HuH-7 (cell line): ENCODE measurements around the gene MEGF8.

Experiments
- DNase-seq: peaks from one replicate; pipeline ENCODE4 v3.0.0; 2011; ENCODE audit warnings: low spot score

Gene MEGF8

DNA sequence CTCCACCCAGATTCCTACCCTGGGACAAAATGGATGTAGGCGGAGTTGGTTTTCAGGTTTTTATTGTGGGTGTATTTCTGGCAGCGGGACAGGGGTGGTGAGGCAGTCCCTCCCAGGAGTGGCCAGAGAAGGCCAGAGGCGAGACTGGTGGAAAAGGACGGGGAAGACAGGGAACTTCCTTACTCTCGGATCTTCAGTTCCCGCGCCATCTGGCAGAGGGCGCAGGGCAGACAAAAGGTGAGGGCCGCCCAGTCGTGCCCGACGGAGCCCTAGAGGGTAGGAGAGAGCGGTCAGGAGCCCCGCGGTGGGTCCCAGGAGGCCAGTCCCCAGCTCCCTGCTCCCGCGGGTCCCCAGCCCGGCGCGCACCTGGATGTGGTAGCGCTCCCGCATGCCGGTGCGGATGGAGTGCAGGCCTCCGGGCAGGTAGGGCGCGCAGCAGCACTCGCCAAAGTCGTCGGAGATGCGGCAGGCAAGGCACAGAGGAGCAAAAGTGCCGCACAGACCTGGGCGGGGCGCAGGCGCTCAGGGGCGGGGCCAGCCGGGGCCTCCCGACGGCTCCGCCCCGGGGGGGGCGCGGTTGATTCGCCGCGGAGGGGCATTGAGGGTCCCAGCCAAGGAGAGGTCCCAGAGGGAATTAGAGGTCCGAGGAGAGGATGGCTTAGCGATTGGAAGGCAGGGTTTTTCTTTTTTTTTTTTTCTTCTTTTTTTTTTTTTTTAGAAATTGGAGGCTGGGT is 61.7 kb downstream of the MEGF8 start:
- DNase-seq: peak; percentile 95

DNA sequence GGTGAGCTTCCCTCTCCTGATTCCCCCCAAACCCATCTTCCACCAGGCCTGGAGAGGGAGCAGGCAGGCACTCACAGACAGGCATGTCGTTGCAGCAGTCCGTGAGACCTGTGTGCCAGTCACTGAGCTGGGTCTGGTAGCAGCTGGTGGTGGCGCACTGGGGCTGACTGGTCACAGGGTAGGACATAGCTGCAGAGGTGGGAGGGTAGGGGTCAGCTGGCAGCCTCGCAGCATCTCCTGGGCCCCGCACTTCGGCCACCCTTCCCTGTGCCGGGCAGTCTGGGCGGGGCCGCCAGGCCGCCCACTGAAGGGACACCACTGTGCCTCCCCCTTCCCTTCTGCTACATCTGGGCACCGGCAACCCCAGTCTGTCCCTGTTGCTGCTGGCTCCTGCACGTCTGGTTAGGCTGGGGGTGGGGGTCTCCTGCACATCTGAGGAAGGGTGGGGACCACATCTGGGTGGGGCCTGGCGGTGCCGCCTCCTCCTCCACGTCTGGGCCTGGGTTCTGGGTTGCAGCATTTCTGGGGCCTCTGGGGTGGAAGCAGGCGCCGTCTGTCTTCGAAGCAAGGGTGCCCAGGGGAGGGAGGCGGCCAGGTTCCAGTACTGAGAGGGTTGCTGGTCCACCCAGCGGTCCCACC is 63.5 kb downstream of the MEGF8 start:
- no peak for DNase-seq

DNA sequence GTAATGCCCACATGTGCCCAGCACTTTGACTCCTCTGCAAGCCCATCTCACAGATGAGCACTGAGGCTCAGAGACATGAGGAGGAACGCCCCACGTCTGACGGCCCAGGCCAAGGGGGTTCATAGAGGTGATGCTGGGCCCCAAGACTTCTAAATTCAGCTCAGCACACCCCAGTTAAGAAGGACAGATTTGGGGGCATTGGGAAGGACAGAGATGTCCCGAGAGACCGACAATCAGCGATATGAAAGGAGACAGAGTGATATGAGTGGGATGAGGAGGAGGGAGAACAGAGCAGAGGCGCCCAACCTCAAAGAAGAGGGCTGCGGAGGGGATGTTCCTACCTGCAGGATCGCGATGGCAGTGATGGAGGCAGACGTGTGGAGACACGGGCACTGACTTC is 64.5 kb downstream of the MEGF8 start, which contains the start of gene CNFN:
TSS of gene CNFN (minus strand) at position 399 of the 400 bp plus-strand sequence. CDS start 1,260 bp downstream, outside the sequence.
- DNase-seq: no peak

DNA sequence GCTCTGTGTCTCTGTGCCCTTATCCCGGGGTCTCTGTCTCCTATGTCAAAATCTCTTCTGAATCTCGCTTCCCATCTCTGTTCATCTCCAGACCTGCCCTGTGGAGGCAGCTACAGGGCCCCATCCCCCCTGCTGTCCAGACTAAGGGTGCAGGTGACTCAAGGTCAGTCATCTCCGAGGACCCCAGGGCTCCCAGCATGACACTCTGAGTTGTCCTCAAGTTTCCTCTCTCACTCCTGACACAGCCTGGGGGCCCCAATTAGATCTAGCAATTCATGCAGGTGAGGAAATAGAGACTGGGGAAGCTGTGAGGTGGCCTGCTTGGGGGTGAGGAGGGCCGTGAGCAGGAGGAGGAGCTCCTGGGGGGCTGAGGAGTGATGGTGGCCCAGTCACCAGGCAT is 66.7 kb downstream of the MEGF8 start:
- no peak for DNase-seq

DNA sequence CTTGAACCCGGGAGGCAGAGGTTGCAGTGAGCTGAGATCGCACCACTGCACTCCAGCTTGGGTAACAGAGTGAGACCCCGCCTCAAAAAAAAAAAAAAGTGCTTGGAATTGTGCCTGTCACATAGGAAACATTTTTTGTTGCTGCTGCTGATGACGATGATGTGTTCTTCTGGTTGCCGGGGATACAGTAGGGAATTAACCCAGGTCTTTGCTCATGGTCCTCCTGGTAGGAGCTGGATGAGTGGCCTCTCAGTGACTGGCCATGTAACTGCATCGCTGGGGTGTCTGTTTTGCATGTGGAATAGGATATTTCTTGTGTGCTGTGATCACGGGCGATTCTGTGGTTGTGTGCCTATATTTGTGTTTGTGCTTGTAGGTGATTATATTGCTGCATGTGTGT is 69.3 kb downstream of the MEGF8 start:
- no peak for DNase-seq

DNA sequence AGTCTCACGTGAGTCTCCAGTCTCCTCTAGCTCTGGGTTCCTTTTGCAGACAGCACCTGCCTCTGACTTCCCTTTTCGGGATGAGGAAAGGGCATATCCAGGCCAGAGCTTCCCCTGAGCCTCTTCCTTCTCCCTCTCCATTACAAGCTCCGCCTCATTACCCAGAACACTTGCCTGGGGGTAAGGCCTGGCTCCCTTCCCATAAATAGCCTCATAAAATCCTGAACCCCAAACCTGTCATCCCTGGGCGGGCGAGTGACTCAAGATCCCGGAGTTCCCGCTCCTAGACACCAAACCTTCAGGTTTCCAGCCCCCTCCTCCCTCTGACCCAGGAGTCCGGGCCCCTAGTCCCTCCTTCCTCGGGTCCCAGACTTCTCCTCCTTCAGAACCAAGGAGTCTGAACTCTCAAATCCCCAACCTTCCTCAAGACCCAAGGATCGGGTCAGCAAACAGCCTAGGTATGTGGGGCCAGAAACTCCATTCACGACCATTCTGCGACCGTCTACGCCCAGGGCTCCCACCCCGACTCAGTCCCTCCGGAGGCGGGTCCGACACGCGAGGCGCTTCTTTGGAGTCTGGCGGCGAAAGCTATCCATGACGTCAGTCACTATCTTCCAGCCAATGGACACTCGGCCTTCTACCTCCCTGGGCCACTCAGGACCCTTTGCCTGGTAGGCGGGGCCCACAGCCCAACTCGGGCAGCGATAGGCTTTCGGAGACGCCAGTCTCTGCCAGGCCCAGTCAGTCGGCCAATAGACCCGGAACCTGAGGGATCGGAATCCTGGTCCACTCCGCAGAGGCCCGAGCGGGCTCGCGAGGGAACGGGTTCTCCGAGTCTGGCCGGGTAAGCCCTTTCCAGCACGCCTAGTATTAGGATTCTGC is 71.2 kb downstream of the MEGF8 start:
- DNase-seq: peak; percentile 100

DNA sequence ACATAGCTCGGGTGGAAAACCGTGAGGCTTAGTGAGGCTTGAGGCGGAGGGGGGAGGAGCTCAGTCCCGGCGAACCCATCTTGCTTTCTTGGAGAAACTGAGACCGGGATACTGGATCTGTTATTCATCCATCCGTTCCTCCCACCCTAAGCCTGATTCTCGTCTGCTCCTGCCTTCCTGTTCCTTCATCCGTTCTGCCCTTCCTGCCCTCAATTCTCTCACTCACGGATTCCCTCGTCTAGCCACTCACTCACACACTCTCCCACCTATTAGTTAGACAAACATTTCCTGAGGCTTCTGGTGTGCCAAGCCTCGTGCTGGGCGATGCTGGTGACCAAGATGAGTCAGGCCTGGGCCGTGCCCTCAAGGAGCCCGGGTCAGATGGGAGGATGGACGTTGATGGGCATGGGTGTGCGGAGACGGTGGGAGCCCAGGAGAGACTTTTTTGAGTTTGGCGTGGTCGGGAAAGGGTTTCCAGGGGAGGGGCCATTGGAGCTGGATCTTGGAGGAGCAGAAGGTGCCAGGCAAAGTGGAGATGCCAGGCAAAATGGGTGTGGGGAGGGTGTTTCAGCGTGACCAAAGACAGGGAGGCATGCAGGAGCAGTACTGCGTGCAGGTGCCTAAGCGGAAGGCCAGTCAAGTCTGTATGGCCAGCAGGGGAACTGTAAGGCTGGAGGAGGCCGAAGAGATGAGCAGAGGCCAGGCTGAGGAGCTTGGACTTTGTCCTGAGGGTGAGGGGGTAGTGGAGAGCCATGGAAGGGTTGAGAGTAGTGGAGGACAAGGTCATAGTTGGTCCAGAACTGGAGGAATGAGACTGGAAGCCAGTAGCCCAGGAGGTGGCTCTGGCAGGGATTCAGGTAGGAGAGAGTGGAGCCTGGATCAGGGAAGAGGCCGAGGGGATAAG is 72.1 kb downstream of the MEGF8 start:
- peak; percentile 63 for DNase-seq

DNA sequence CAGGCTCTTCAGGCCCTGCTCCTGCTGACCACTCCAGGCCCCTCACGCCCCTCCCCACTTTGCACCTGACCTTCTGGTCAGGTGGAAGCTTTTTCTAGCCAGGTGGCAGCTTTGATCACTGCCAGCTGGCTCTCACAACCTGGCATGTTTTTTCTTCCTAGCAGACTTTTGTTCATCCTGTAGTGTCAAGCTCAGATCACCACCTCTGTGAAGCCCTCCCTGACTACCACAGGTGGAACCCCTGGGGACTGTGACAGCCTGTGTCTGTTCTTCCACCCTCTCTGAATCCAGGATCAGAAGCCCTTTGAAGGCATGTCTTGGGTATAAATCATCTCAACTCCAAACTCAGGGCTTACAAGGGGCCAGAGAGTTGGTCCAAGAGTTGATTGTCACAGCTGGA is 75.0 kb downstream of the MEGF8 start:
- DNase-seq: no peak

DNA sequence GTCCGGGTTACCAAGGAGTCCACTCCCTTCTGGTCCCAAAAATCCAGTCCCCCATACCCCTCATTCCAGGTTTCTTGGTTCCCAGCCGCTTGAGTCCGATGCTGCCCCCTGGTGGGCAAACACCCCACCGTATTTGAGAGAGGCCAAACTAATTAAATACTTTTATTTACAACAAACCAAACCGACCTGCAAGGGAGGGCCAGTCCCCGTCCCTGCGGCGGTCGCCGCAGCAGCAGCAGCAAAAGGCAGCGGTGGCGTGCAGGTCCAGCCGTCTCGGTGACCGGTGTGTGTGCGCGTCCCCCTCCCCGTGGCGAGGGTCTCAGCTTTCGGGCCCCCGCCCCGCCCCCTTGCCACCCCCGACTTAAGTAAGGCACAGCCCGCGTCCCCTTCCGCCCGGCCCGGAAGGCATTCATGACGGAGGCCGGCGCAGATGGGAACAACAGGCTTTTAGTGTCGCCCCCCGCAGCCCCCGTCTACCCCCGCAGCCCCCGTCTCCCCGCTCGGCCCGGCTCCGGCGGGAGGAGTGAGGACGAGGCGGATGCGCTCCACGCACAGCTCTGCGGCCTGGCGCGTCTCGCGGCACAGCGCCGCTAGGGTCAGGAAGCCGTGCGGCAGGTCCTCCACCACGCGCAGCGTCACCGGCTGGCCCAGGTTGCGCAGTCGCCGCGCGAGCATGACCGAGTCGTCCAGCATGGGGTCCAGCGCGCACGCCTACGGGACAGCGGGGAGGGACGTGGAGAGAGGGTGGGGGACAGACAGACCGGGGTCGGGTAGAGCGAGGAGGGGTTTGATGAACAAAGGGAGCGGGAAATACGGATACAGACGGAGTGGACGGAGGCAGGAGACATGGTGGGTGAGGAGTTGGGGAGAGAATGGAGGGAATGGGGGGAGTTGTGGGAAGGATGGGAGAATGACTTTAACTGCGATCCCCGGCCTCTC is 76.2 kb downstream of the MEGF8 start:
- peak; percentile 92 for DNase-seq

DNA sequence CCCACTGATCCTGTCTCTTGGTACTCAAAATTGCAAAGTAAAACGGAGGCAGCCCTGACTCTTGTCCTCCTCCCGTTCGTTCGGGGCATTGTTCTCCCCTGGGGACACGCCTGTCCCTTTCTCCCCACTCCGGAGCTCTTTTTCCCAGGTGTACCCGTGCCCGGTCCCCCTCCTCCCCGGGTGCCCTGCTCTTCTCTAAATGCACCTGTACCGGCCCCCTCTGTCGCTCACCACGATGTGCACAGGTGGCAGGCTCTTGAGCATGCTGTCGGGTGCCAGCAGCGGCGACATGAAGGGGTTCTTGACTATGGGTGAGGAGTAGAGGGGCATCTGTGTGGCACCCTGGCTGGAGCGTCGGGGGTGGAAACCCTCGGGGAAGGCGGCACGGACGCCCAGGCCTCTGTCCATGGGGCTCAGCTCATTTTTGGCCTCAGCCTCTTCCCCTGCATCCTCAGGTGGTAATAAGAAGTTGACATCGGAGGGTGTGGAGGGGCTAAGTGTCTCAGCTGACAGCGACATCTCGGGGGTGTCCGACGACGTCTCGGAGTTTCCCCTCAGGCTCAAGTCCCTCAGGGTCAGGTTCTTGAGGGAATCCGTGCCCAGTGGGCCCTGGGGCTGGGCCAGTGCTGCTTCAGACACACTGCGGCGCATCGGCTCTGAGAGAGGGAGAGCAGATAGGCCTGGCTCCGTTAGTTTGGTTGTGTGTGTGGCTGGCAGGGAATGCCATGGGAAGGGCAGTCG is 77.1 kb downstream of the MEGF8 start:
- DNase-seq: no peak

DNA sequence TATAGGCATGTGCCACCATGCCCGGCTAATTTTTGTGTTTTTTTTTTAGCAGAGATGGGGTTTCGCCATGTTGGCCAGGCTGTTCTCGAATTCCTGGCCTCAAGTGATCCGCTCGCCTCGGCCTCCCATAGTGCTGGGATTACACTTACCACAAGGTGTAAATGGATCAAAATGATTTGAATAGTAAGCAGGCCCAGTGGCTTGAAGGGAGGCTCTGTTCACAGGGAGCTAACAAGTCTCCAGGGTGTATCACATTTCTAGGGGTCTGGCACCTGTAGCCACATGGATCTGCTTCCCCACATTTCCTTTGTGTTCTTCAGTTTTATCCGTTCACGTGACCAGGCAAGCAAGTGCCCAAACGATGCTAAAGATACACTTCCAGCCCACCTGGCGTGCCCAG is 78.2 kb downstream of the MEGF8 start:
- DNase-seq: no peak

DNA sequence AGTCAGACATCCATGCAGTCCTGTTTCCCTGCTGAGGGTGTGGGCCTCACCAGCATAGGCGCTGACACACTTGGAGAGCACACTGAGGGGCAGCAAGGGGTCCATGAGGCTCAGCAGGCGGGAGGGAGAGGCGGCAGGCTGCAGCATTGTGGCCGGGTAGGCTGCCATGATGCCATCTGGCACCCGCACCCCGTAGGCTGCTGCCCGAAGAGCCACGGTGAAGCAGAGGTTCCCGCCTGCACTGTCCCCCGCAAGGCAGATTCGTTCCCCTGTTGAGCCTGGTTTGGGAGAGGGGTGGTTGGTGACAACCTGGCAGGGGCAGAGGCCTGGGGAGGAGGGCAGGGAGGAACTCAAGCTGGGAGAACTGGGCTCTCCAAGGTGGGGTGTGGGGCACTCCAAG is 80.7 kb downstream of the MEGF8 start:
- no peak for DNase-seq

DNA sequence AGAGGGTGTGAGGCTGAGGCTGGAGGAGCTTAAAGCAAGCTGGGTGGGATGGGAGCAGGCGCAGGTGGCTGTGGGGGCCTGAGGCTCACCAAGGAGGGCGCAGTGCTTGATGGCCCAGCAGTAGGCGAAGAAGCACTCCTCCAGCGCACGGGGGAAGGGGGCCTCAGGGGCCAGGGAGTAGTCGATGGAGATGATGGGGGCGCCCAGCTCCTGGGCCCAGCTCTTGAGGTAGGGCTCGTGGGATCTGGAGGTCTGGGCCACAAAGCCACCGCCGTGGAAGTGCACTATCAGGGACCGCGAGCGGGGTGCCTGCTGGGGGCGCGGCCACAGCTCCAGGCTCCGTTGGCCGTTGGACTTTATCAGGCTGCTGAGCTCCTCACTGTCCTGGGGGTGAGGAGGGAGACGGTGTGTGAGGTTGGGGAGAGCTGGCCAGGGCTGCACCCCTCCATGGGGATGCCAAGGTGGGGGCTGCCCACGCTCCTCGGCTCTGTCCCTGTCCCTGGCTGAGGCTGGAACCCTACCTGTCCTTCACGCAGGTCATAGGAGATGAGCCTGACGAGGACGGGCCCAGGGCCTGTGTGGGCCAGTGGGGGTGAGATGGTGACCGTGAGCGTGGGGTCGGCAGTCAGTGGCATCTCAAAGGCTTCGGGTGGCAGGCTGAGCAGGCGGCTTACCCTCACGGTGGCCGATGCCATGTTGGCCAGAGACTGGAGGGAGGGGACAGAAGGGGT is 81.8 kb downstream of the MEGF8 start:
- no peak for DNase-seq

DNA sequence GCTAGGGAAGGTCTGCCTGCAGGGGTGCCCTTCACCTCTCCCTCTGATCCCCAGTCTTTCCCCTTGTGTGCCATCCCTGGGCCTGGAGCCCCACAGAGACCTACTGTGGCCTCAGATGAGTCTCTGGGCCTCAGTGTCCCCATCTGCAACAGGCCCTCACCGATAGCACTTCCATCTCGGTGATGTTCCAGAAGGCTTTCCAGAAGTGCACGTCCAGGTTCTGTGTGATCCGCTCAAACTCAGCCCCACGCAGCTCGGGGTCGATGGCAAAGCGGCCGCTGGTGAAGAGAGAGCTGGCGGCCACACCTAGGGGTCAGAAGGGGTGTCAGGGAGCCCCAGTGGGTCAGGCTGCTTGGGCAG is 82.4 kb downstream of the MEGF8 start:
- no peak for DNase-seq

DNA sequence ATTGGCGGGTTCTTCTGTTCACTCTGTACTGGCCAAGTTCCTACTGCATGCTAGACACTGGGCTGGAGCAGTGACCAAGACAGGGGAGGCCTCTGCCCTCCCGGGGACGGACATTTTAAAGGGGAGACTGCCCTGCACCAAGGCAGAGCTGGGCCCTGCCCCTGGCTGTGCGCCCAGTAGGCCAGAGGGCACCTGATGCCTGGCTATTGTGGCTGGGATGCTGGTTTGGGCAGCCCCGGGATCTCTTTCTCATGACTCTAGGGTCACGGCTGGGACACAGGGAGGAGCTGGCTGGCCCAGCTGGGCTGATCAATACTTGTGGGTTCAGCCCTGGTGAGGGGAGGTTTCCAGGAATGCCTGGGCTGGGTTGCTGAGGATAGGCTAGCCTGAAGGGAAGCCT is 84.0 kb downstream of the MEGF8 start:
- no peak for DNase-seq

DNA sequence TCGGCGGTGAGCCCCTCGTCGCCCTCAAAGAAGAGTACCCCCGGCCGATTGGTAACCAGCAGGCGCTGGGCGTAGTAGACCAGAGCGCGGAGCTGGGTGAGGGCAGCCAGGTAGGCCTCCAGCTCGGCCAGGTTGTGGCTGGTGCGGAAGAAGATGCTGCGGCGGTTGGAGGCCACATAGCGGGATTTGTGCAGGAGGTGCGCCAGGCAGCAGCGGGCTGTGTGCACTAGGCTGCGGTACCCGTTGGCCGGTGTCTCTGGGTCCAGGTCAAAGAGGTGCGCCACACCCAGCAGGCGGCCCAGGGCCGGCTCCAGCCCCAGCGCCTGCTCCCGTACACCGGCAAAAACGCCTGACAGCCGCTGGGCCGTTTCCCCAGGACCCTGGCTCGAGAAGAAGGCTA is 84.9 kb downstream of the MEGF8 start:
- DNase-seq: no peak

DNA sequence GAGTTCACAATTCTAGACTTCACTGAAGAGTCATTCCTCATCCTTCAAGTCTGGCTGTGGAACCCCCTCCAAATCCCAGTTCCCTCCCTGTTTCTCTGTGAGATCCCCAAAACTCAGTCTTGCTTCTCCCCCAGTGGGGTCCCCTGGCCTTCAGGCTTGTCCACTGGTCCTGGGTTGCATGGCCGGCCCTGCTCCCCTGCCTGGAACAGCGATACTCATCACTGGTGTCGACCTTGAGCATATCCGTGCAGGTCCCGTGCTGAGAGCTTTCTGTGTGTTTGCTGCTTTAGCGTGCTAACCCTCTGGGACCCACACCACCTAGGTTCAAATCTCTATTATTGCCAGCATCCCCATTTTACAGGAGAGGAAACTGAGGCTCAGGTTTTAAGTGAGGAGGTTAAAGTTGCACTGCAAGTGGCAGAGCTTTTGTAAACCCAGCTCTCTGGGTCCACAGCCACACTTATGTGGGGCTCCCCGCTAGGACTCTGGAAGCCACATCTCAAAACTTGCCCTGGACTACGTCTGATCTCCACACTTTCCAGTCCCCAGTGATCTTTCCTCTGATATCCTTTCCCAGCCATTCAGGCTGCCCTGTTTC is 86.2 kb downstream of the MEGF8 start:
- DNase-seq: no peak

DNA sequence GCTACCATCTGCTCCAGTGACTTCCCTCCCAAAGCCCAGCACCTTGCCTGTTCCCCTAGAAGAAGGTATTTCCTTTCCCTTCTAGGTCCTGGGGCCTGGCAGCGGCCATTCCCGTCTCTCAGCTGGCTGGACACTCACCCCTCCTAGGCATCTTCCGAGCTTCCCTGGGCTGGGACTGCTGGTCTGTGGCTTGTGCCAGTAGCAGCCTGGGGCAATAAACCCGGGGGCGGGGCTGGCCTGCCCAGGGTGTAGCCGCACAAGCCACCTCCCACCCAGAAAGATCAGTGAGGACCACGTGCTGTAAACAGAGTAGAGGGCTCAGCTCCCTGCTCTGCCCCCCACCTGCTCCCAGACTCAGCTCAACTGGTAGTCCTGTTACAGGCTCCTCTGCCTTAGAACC is 86.8 kb downstream of the MEGF8 start:
- DNase-seq: no peak

DNA sequence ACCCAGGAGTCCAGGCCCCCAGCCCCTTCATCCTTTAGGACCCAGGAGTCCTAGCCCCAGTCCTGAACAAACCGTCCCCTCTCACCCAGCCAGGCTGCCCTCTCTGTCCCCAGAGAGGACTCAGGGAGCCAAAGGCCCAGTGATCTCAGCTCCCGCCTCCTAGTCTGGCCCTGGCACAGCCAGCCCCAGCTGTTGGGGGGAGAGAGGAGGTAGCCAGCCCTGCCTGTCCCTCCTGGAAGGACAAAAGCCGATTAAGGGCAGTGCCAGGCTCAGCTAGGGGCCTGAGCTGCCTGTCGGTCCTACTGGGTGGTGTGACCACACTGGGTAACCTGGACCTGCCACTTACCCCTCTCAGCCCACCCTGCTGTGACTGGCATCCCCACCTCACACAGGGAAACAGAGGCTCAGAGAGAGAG is 87.2 kb downstream of the MEGF8 start:
- DNase-seq: no peak
